Central memory CD8-positive, alpha-beta T cell (primary cell): Measurements from ENCODE around the gene STXBP6.

Experiments
- ATAC-seq: fragments of 150-1000 bp; cut with Tn5 transposase; replicated peaks from 2 replicates; pipeline ENCODE4 v1.10.0; 2022; ENCODE audit warnings: mild to moderate bottlenecking, moderate FRiP score, moderate number of reproducible peaks; ENCODE audit not compliant: poor library complexity, severe bottlenecking; ENCODE audit errors: extremely low read depth
- DNase-seq, 2 donors: peaks; one replicate each; pipeline ENCODE4 v3.0.0; 2021; ENCODE audit warnings: low spot score in 2 of 2
- H3K27ac Mint-ChIP-seq: one replicate; pipeline ENCODE4 v1.8.0; 2022; ENCODE audit warnings: low read depth, mild to moderate bottlenecking, moderate library complexity, mixed read lengths
- H3K27me3 Mint-ChIP-seq: one replicate; pipeline ENCODE4 v1.8.0; 2022; ENCODE audit warnings: mixed read lengths
- H3K36me3 Mint-ChIP-seq: one replicate; pipeline ENCODE4 v1.8.0; 2022; ENCODE audit warnings: mild to moderate bottlenecking, moderate library complexity, mixed read lengths; ENCODE audit not compliant: insufficient read depth
- H3K4me1 Mint-ChIP-seq: one replicate; pipeline ENCODE4 v1.8.0; 2022; ENCODE audit warnings: mixed read lengths
- H3K4me3 Mint-ChIP-seq: one replicate; pipeline ENCODE4 v1.8.0; 2022; ENCODE audit warnings: mild to moderate bottlenecking, moderate library complexity, mixed read lengths
- H3K9me3 Mint-ChIP-seq: one replicate; pipeline ENCODE4 v1.8.0; 2022; ENCODE audit warnings: mixed read lengths

Gene STXBP6

GRCh38 chr14:24909523-24910302 is 140.2 kb downstream of the STXBP6 start:
- H3K27me3 Mint-ChIP-seq = peaks cover 56% of the 10 kb centered on the region
- ATAC-seq = no peak
- no peaks in the 10 kb centered on the region for H3K9me3 Mint-ChIP-seq

DNA sequence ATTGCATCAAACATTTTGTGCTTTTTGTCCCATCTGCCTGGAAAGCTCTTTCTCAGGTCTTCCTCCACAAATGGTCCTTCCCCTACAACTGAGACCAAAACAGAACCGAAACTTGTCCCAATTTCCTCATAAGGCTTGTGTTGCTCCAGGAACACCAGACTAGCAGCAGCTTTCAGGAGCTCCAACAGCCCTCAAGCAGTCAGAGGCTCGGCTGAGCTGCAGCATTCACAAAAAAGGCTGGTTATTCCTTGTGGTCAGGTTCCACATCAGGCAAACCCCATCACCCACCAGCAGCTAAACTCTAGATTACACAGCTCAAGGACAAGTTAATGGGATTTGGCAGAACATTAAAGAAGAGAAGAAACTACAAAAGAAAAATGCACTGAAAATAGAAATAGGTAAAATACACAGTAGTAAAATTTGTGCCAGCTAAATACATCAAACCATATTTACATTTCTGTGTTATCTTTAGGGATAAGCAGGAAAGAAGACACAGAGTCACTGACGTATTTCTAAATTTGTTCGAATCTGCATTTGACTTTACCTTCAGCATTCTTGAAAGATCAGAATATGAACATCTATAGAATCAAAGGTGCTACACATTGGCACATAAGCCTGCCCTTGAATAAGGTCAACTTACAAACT is 141.2 kb downstream of the STXBP6 start:
- peaks cover 48% of the 10 kb centered on the region for H3K27me3 Mint-ChIP-seq
- no peaks in the 10 kb centered on the region for H3K36me3 Mint-ChIP-seq
- H3K9me3 Mint-ChIP-seq = no peaks in the 10 kb centered on the region
- no peak overlapping the region for H3K27ac Mint-ChIP-seq
- ATAC-seq (no peak), DNase-seq (no peak)
- no peaks in the 10 kb centered on the region for H3K4me1 Mint-ChIP-seq
- H3K4me3 Mint-ChIP-seq = no peak overlapping the region

More at GRCh38 chr14:24909523-24910302, 140.2 kb downstream of the STXBP6 start:
- H3K36me3 Mint-ChIP-seq = no peaks in the 10 kb centered on the region
- no peaks in the 10 kb centered on the region for H3K4me1 Mint-ChIP-seq
- H3K4me3 Mint-ChIP-seq = no peak overlapping the region
- no peak for DNase-seq
- no peak overlapping the region for H3K27ac Mint-ChIP-seq

GRCh38 chr14:24904533-24904932 is 145.4 kb downstream of the STXBP6 start:
- H3K27me3 Mint-ChIP-seq = peaks cover 43% of the 10 kb centered on the region
- DNase-seq (no peak), ATAC-seq (no peak)
- H3K4me1 Mint-ChIP-seq = no peaks in the 10 kb centered on the region
- no peak overlapping the region for H3K27ac Mint-ChIP-seq
- no peaks in the 10 kb centered on the region for H3K9me3 Mint-ChIP-seq
- H3K36me3 Mint-ChIP-seq = no peaks in the 10 kb centered on the region
- no peak overlapping the region for H3K4me3 Mint-ChIP-seq

DNA sequence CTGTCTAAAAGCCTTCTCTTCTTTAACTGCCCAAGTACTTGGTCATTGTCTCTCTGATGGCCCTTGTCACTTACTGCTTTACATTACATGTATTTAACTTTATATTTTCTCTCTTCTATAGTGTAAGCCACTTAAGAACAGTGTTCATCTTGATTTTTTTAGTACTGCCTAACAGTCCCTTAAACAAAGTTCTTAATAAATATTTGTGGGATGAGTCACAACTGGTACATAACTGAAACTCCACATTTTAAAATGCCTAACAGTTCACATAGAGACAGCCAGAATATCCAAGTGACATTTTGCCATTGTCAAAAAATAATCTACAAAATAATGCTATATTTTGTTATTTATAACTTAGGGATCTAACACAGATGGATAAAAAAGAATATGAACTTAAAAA is 146.6 kb downstream of the STXBP6 start:
- peaks cover 39% of the 10 kb centered on the region for H3K27me3 Mint-ChIP-seq
- no peak overlapping the region for H3K27ac Mint-ChIP-seq
- H3K4me1 Mint-ChIP-seq = no peaks in the 10 kb centered on the region
- no peak overlapping the region for H3K4me3 Mint-ChIP-seq
- H3K36me3 Mint-ChIP-seq = no peaks in the 10 kb centered on the region
- no peak for DNase-seq
- ATAC-seq = no peak
- no peaks in the 10 kb centered on the region for H3K9me3 Mint-ChIP-seq

DNA sequence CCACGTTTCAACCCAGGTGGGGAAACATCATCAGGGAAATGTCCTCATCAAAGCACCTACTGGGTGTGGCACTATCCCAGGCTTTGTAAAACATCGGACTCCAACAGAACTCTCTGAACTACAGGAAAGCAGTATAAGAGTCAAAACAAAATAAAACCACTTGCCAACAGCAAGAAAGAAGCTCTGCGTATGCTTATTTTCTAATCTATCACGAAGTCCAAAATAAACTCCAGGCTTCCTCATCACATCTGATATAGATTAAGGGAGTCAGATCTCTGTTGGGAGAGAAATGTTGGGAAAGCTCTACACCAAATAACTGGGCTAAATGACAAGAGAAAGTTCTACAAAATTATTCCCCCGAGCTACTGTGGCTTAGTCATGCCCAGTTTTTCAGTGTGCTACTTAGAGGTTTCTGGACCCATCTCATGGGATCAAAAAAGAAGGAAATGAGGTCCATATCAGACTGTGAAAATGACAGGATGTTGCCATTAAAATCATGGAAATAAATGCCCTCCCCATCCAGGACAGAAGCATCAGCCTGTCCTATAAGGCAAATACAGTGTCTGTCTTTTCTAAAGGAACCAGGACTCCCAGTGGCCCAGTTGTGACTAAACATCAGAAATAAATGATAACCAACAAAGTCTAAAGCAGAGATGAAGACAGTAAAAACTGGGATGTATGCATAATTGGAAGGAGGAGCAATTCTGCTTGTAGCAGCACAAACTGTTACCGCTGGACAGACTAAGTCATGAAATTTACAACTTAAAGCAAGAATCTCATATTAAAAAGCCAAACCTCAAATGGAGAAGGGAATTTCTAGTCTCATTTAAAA is 149.5 kb downstream of the STXBP6 start:
- Mint-ChIP-seq H3K36me3 (no peaks in the 10 kb centered on the region), H3K27me3 (peaks cover 52% of the 10 kb centered on the region), H3K27ac (no peak overlapping the region), H3K4me1 (no peaks in the 10 kb centered on the region), H3K9me3 (no peaks in the 10 kb centered on the region), H3K4me3 (no peak overlapping the region)
- DNase-seq = no peak
- ATAC-seq = no peak

DNA sequence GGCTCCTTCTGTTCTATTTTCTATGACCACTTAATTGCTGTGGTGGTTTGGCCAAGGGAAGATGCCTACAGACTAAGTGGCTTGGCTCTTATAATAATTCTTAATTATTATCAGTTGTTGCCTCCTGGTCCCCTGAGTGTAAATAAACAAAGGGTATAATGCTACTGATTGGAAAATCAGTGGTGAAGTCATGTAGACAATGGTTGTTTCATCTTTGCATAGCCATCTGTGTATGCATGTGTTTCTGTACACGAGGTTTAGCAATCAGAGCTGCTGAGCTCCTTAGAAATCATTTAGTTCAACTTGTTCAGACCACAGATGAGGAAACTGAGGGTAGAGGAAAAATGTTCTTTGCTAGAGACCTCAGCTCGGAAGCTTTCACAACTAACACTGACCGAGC is 152.2 kb downstream of the STXBP6 start:
- H3K4me1 Mint-ChIP-seq = no peaks in the 10 kb centered on the region
- no peaks in the 10 kb centered on the region for H3K36me3 Mint-ChIP-seq
- no peak for ATAC-seq
- no peak overlapping the region for H3K27ac Mint-ChIP-seq
- H3K4me3 Mint-ChIP-seq = no peak overlapping the region
- DNase-seq = no peak
- H3K27me3 Mint-ChIP-seq = peaks cover 59% of the 10 kb centered on the region
- H3K9me3 Mint-ChIP-seq = no peaks in the 10 kb centered on the region

- peaks cover 63% of the 10 kb centered on the region for H3K27me3 Mint-ChIP-seq
- H3K27ac Mint-ChIP-seq = no peak overlapping the region
- ATAC-seq (no peak), DNase-seq (no peak)
- H3K4me3 Mint-ChIP-seq = no peak overlapping the region
- H3K9me3 Mint-ChIP-seq = no peaks in the 10 kb centered on the region
- H3K4me1 Mint-ChIP-seq = no peaks in the 10 kb centered on the region
- no peaks in the 10 kb centered on the region for H3K36me3 Mint-ChIP-seq
Measured at GRCh38 chr14:24895622-24896021, 154.3 kb downstream of the STXBP6 start.

DNA sequence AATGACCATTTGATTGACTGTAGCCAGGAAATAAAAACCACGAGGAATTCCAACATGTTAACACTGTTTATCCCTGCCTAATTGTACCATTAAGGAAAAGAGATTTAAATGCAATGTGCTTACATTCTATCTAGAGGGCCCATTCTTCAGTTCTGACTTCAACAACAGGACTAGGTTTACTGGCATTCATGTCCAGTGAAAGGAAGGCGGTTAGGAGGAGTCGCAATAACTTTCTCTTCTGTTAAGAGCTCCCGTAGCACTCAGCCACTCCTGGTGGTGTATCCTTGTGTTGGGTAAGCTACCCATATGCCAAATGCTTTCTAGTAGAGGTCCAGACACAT is 154.7 kb downstream of the STXBP6 start:
- DNase-seq (no peak), ATAC-seq (no peak)
- H3K27me3 Mint-ChIP-seq = peaks cover 63% of the 10 kb centered on the region
- peaks cover 2% of the 10 kb centered on the region for H3K9me3 Mint-ChIP-seq
- H3K4me1 Mint-ChIP-seq = no peaks in the 10 kb centered on the region
- no peaks in the 10 kb centered on the region for H3K36me3 Mint-ChIP-seq
- no peak overlapping the region for H3K27ac Mint-ChIP-seq
- H3K4me3 Mint-ChIP-seq = no peak overlapping the region

DNA sequence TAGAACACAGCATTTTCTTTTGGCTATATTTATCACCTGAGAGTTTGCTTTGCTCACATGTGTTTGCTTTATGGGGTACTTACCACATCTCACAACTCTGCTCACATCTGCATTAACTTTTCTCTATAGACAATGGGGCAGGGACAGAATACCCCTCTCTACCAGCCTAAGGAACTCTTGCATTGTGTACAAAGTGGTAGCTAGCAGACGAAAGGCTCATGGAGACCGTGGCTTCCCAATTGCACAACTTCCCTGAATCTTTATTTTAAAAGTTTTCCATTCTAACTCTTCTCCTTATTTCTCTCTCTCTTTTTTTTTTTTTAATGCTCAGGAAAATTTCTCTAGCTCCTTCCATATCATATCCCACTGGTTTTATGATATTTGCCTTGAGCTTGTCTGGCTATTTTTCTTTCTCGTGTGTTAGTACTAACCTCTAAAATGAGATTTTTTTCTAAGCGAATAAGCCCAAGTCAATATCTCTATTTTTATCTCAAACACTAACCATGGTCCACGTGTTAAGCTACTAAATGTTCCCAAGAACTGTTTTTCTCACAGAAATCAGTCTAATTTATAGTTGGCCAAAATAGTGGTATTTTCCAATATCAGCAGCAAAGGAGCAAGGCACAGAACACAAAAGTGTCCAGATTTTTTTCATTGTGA is 155.2 kb downstream of the STXBP6 start:
- Mint-ChIP-seq H3K27me3 (peaks cover 66% of the 10 kb centered on the region), H3K4me3 (no peak overlapping the region), H3K36me3 (no peaks in the 10 kb centered on the region), H3K9me3 (peaks cover 7% of the 10 kb centered on the region), H3K27ac (no peak overlapping the region), H3K4me1 (no peaks in the 10 kb centered on the region)
- DNase-seq (no peak), ATAC-seq (no peak)

GRCh38 chr14:24892497-24893051 is 157.4 kb downstream of the STXBP6 start:
- no peaks in the 10 kb centered on the region for H3K4me1 Mint-ChIP-seq
- ATAC-seq = no peak
- H3K9me3 Mint-ChIP-seq = peaks cover 12% of the 10 kb centered on the region
- no peaks in the 10 kb centered on the region for H3K36me3 Mint-ChIP-seq
- no peak overlapping the region for H3K4me3 Mint-ChIP-seq
- H3K27me3 Mint-ChIP-seq = peaks cover 77% of the 10 kb centered on the region
- no peak overlapping the region for H3K27ac Mint-ChIP-seq
- DNase-seq = no peak

DNA sequence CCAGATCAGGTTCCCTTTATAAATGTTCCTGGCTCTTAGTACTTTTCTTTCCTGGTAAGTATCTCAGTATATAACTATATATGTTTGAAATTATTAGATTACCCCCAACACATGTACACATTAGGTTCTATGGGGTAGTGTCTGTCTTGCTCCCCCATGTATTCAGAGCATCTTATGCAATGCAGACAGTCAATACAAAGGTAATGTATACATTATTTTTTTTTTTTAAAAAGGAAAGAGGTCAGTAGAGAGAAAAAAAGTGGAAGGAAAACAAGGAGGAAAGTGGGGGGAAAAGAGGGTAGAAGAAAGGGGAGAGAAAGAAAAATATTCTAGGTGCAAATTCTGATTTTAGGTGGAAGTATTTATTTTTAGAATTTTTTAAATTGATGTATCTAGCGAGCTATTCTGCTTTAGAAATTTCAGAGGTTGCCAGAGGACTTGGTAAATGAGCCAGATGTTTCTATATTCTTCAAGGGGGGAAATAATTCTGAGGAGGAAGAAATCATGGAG is 157.9 kb downstream of the STXBP6 start:
- H3K4me1 Mint-ChIP-seq = no peaks in the 10 kb centered on the region
- peaks cover 81% of the 10 kb centered on the region for H3K27me3 Mint-ChIP-seq
- ATAC-seq (no peak), DNase-seq (no peak)
- H3K36me3 Mint-ChIP-seq = no peaks in the 10 kb centered on the region
- H3K4me3 Mint-ChIP-seq = no peak overlapping the region
- H3K9me3 Mint-ChIP-seq = peaks cover 12% of the 10 kb centered on the region
- no peak overlapping the region for H3K27ac Mint-ChIP-seq

DNA sequence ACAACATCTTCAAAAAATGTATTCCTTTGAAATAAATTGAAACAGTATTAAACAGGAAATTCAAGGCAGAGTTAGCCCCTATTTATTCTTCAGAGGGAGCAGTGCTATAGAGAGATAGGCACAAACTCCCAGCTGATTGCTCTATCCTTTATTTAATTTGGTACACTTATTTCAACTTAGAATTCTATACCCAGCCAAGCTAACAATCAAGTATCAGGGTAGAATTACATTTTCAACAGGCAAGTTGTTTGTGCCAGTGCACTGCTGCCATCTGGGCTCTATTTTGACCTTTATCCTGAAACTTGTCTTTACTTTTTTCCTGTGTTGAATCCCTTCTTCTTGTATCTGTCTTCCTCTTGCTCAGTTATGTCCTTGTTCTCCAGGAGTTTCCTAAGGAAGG is 159.2 kb downstream of the STXBP6 start:
- Mint-ChIP-seq H3K4me1 (no peaks in the 10 kb centered on the region), H3K4me3 (no peak overlapping the region), H3K27ac (no peak overlapping the region), H3K36me3 (no peaks in the 10 kb centered on the region), H3K27me3 (peaks cover 81% of the 10 kb centered on the region), H3K9me3 (peaks cover 12% of the 10 kb centered on the region)
- no peak for ATAC-seq
- no peak for DNase-seq
